ENCODE results near the gene ST6GAL1.
A peak's percentile ranks its signal among the peaks of the same experiment; 100 is the strongest.

ST6GAL1 gene

DNA sequence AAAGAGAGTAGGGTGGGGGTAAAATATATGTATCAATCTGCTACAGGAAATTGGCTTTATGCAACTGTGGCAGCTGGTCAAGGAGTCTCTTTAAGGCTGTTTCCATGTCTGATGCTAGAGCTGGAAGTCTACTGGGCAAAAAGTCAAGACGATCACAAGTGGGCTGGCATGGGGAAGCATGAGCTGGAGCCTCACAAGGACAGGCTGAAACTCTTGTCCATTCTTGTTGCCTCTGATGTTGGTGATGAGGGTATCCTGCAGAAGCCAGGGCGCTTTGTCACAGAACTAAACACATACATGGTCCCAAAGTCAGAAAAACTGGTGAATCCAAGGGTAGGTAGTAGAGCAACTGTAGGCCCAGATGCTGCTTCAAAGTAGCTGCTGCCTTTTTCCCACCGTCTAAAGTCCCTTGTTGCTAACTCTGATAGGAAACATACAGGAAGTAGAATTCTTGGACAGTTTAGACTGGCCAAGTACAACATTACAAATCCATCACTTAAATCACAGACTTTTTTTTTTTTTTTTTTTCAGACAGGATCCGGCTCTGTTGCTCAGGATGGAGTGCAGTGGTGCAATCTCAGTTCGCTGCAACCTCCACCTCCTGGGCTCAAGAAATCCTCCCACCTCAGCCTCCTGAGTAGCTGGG lies 154.8 kb downstream of the ST6GAL1 start:
- no peak for DNase-seq

DNA sequence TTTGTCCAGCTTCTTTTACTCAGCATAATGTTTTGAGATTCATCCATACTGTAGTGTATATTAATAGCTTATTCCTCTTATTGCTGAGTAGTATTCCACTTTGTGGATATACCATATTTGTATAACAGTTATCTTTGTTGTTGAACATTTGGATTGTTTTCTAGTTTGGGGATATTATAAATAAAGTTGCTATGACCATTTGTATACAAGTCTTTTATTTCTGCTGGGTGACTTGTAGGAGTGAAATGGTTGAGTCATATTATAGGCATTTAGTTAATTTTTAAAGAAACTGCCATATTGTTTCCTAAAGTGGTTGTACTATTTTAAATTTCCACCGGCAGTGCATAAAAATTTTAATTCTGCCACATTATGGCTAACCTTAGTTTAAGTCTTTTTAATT lies 155.6 kb downstream of the ST6GAL1 start:
- DNase-seq, result no peak

DNA sequence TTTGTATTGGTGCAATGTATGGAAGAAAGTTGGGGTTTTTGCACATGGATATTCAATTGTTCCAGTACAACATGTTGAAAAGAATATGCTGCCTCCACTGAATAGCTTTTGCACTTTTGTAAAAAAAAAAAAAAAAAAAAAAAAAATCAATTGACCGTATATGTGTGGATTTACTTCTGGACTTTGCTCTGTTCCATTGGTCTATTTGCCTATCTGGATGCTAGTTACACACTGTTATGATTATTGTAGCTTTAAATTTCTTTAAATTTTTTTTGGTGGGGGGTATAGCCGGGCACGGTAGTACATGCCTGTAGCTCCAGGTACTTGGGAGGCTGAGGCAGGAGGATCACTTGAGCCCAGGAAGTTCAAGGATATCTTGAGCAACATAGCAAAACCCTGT lies 156.5 kb downstream of the ST6GAL1 start:
- no peak for DNase-seq

DNA sequence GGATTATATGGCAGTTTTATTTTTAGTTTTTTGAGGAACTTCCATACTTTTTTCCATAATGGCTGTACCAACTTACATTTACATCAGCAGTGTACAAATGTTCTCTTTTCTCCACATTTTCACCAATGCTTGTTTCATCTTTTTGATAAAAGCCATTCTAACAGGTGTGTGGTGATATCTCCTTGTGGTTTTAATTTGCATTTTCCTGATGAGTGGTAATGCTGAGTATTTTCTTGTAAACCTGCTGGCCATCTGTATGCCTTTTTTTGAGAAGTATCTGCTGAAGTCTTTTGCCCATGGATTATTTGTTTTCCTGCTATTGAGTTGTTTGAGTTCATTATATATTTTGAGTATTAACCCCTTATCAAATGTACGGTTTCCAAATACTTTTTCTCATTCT lies 158.4 kb downstream of the ST6GAL1 start:
- no peak for DNase-seq

DNA sequence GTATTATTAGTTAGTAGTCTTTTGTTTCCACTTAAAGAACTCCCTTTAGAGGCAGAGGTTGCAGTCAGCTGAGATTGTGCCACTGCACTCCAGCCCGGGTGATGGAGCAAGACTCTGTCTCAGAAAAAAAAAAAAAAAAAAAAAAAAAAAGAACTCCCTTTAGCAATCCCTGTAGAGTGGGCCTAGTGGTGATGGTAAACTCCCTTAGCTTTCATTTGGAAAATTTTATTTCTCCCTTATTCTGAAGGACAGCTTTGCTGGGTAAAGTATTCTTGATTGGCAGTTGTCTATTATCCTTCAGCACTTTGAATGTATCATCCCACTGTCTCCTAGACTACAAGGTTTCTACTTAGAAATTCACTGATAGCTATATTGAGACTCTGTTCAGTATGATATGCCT lies 163.0 kb downstream of the ST6GAL1 start:
- no peak for DNase-seq

DNA sequence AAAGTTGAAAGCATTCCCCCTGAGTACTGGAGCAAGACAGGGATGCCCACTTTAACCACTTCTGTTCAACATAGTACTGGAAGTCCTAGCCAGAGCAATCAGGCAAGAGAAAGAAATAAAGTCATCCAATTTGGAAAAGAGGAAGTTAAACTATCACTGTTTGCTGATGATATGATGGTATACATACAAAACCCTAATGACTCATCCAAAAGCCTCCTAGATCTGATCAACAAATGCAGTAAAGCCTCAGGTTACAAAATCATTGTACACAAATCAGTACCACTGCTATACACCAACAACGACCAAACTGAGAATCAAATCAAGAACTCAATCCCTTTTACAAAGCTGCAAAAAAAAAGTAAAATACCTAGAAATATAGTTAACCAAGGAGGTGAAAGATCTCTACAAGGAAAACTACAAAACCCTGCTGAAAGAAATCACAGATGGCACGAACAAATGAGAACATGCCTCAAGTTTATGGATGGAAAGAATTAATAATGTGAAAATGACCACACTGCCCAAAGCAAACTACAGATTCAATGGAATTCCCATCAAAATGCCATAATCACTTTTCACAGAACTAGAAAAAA lies 168.7 kb downstream of the ST6GAL1 start:
- no peak for DNase-seq

DNA sequence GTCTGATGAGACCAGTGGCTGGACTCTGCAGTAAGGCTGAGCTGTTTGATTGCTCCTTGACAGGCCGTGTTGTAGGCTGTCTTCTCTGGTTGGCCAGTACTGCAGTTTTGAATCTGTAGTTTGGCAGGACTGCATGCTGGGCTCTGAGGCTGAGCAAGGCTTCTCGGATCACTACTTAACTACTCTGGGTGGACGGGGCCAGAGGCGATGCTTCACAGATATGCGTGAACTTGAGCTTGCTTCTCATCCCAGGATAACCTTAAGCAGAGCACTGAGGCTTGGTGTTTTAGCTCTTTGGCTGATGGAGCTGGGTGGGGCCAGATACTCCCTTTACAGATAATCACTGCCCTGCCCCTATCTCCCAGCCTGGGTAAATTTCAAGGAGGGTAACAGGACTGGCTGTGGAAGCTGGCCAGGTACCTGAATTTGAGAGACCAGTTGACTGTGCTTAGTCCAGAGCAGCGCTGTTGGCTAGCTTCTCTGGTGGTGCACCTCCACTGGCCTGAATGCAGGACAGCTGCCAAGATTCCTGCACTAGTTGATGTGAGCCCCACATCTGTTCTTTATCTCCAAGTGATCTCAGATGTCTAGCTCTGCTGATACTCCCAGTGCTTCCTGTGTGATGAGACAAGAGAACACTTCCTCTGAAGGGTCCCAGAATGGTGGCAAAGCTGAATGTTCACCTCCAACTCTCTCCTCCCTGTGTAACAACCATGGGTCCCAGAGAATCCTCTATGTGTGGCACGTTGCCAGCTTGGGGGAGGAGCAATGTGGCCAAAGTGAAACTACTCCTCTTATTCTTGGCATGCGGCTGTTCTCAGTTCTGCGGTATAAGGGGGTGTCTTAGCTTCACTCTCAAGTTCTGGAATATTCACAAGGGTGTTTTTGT lies 171.1 kb downstream of the ST6GAL1 start:
- peak; percentile 7 for DNase-seq

DNA sequence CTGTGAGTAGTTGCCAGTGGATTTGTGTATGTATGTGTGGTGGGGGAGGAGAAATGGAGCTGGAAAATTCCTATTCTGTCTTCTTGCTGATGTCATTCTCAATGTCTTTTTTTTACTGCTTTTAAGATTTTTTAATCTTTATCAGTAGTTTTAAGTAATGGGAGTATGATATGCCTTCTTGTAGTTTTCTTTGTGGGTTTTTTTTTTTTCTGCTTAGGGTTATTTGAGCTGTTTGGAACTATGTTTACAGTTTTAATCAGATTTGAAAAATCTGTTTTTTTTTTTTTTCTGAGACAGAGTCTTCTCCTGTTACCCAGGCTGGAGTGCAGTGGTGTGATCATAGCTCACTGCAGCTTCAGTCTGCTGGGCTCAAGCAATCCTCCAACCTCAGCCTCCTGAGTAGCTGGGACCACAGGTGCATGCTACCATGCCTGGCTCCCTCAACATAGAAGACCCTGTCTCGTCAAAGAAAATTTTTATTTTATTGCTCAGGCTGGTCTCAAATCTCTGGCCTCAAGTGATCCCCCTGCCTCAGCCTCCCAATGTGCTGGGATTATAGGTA lies 171.8 kb downstream of the ST6GAL1 start:
- DNase-seq, result no peak

DNA sequence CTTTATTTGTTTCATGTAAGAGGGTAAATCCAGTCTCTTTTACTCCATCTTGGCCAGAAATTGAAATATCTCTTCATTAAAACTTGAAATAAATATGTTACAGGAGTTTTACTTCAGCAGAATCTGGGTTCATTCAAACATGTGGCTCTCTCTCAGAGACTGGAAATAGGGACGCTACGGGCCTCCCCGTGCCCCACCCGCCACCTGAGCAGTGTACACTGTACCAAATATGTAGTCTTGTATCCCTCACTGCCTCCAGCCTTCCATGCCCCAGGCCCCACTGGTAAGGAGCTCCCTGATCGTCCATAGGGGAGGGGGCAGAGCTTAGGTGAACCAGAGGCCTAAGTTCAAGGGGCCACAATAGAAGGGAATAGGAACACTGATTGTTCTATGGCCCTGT lies 172.9 kb downstream of the ST6GAL1 start:
- no peak for DNase-seq

DNA sequence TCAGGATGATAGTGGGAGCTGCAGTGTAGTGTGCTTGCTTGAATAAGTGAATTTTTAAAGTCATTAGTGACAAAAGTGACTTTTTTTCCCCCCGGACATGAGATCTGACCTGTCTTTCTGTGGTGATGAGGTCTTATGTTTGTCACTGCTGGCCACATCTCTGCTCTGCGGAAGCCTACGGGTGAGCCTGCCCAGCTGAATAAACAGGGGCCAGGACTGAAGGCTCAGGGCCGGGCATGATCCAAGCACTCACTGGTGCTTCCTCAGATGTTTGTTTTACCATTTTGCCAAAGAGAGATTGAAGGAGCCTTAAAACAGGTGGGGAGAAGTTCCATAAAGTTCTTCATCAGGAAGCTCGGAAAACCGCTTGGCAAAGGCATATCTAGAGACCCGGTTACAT lies 174.0 kb downstream of the ST6GAL1 start:
- DNase-seq, result no peak

DNA sequence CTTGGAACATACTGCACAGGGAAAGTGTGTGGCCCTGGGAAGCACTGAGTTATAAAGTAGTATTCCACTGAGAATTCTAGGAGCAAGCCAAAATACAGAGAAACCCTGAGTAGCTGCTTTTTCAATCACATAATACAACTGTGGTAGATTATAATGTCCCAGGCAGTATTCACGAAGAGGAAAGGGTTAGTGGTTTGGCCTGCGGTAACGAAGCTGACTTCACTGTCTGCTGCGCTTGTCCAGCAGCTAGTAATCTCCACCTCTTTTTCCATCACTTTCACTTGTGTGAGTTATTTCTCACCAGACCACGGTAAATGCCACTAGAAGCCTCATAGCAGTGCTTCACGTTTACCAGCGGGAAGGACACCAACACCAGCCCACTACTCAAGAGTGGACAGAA lies 174.6 kb downstream of the ST6GAL1 start:
- no peak for DNase-seq

DNA sequence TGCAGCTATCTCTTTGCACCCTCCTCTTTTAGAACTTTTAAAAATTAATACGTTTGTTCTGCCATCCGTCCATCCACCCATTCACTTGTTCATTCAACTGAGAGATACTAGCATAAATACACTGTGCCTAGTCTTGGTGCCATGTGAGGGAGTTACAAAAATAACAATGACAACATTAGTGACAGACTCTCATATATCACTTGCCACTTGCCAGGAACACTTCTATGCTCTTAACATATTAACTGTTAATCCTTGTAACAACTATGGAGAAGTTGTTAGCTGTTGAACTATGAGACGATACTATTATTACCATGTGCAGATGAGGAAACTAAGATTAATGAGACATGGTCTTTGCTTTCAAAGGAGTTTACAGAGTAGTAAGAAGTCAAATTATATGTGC lies 175.4 kb downstream of the ST6GAL1 start:
- no peak for DNase-seq

DNA sequence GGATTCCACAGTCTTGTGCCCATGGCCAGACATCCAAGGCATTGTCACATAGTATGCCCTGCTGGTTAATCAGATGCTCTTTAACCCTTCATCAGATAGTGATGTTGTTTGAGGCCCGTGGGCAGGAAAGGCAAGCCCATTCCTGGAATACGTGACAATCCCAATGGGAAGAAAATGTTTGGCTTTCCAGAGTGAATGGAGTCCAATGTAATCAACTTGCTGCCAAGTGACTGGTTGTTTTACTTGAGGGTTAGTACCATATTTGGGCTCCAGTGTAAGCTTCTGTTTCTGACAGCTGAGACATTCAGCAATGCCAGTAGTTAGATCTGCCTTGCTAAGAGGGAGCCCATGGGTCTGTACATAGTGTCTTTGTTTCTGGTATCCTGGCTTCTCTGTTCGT lies 177.7 kb downstream of the ST6GAL1 start:
- DNase-seq, result no peak

DNA sequence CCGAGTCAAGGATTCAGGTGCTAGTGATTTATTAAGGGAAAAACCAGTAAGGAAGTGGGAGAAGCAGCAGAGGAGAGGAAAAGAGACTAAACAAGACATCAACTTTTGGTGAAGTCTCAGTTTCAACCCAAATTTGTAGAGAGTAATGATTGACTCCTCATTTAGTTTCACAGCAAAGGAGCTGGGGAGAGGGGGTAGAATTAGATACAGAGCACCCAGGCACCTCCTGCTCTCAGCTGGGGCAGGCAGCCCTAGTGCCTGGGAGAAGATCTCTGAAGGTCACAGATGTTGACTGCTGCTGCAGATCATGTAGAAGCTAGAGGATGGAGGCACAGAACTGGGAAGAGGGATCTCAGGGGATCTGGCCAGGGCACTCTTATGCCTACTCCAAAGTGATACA lies 179.8 kb downstream of the ST6GAL1 start:
- no peak for DNase-seq

DNA sequence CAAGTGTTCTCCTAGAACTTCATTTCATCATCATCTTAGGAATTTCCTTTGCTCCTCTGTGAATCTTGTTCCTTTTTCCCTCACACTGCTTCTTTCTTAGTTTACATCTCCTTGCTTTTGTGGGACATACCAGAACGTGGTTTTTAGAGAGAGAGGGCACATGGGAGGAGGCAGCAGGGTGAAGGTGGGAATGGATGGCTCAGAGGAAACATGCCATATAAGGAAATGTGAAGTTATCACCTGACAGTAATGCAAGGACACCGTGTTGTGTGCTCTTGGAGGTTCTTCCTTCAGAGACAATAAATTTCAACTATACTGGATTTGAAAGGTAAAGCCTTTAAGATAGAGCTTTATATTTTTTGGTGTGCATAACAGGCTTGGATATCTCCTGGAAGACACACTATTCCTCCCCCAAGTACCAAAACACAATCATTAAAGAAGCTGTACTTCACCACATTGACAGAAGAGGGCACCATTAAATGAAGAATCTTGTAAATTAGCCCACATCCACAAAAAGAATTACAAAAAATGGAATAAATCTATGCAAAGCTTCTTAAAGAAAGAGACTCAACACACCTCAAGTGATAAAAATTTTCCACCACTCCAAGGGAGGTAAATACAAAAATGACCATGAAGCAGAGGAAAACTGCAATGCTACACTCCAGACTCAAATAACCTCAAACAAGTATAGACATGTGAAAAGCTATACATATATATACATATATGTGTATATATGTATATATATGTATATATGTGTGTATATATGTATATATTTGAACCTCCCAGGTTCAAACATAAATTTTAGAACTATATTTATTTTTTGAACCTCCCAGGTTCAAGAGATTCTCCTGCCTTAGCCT lies 182.8 kb downstream of the ST6GAL1 start:
- DNase-seq, result peak; percentile 3

DNA sequence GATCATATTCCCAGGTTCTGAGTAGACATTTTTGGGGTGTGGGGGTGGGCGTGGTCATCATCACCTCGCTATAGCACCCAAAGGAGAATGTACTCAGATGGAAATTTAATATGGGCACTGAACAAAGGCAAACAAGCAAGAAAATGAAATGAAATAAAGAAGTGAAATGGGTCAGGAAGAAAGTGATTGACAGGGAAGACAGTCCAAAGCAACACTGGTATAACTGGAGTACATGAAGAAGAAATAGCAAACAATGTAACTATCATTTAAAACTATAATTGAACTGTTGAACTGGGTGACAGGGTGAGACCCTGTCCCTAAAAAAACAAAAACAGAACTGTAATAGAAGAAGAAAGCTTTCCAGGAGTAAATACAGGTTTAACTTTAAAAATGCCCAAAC lies 184.2 kb downstream of the ST6GAL1 start:
- DNase-seq, result no peak

DNA sequence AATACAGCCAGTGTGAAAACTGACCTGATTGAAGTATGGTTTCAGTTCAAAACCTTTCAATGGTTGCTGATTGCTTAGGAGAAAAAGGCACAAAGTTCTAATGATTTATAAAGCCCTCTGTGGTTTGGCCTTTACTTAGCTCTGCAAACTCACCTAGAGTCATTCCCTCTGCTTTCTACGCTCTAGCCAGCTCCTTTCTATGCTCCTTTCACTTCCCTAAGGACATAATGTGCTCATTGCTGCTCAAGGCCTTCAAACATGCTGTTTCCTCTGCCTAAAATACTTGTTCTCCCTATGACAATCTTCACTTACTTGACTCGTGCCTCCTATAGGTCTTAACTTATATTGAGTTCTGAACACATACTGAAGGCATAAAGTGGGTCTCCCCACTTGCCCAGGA lies 190.0 kb downstream of the ST6GAL1 start:
- DNase-seq, result no peak

DNA sequence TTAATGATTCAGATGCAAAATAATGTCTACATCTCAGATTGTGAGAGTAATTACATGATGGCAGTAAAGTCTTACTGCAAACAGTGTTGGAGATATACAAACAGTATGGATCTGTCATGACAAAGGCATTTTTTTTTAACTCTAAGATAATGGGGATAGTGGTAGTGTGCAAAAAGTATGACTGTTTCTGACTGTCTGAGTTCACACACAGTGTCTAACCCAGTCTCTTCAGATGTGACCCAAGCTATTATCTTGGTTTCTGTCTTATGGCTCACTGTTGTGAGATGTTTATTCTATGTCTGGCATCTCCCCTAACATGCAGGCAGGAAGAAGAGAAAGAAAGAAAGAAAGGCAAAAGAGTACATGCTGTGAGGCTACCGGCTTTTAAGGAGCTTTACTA lies 191.9 kb downstream of the ST6GAL1 start:
- no peak for DNase-seq

DNA sequence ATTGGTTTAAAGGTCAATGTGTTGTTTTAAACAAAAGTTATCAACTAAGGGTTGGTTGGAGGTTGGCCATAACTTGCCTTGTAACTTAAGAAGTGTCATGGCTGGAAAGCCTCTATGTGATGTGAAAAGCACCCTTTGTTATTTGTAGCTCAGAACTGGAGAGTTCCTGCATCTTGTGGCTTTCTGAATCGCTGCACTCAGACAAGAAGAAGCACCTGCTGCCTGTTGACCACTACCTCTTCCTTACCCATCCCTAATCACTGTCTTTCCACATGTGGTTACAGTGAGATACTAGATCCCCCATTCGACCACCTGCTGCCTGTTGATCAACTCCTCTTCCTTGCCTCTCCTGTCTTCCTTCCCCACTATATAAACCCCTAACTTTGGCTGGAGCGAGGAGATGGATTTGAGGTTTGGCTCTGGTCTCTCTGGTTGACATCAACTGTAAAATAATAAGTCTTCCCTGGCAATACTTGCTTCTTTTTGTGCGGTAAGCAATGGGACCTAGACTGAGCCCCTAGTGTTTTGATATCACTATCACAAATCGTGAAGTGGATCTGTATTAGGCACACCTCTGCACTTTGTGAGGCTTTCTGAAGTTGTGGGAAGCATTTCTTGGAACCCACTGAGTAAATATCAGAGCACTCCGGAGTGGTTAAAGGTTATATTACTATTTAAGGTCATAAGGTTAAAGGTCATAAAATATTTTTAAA lies 195.1 kb downstream of the ST6GAL1 start:
- DNase-seq, result no peak
